Skeletal muscle satellite cell (primary cell): ENCODE data around the gene RBM19.

Source experiments
- H3K27me3 ChIP-seq: 2 replicates; pipeline ENCODE4 v1.7.0; 2013; ENCODE audit warnings: low read length; ENCODE audit not compliant: control insufficient read depth, insufficient read depth
- H3K36me3 ChIP-seq: 2 replicates; pipeline ENCODE4 v1.7.0; 2013; ENCODE audit warnings: mild to moderate bottlenecking, control low read depth, low read length; ENCODE audit not compliant: insufficient read depth
- H3K4me1 ChIP-seq: 2 replicates; pipeline ENCODE4 v1.7.0; 2013; ENCODE audit warnings: low read length; ENCODE audit not compliant: control insufficient read depth, insufficient read depth
- H3K4me2 ChIP-seq: 2 replicates; pipeline ENCODE4 v1.7.0; 2013; ENCODE audit warnings: mild to moderate bottlenecking, low read length
- H3K4me3 ChIP-seq: 2 replicates; pipeline ENCODE4 v1.7.0; 2013; ENCODE audit warnings: low read length
- H3K9ac ChIP-seq: 2 replicates; pipeline ENCODE4 v1.7.0; 2013; ENCODE audit warnings: mild to moderate bottlenecking, low read depth, low read length, moderate library complexity
- H3K9me3 ChIP-seq: replicated peaks from 2 replicates; pipeline ENCODE4 v1.7.0; 2013; ENCODE audit warnings: mild to moderate bottlenecking, control low read depth, low read length

Gene RBM19

GRCh38 chr12:113884392-113884791 is 81.7 kb downstream of the RBM19 start:
- H3K4me2 ChIP-seq, result no peak overlapping the region
- H3K9ac ChIP-seq, result no peak overlapping the region
- no peak overlapping the region for H3K4me3 ChIP-seq
- H3K9me3 ChIP-seq, result no peaks in the 10 kb centered on the region
- H3K4me1 ChIP-seq, result no peaks in the 10 kb centered on the region
- no peaks in the 10 kb centered on the region for H3K27me3 ChIP-seq
- H3K36me3 ChIP-seq, result peaks cover 3% of the 10 kb centered on the region

GRCh38 chr12:113882690-113883089 is 83.4 kb downstream of the RBM19 start:
- H3K27me3 ChIP-seq, result no peaks in the 10 kb centered on the region
- no peaks in the 10 kb centered on the region for H3K4me1 ChIP-seq
- H3K36me3 ChIP-seq, result peaks cover 3% of the 10 kb centered on the region
- no peak overlapping the region for H3K4me2 ChIP-seq
- H3K9ac ChIP-seq, result no peak overlapping the region
- no peaks in the 10 kb centered on the region for H3K9me3 ChIP-seq
- H3K4me3 ChIP-seq, result no peak overlapping the region

- H3K27me3 ChIP-seq, result no peaks in the 10 kb centered on the region
- H3K4me2 ChIP-seq, result no peak overlapping the region
- no peaks in the 10 kb centered on the region for H3K9me3 ChIP-seq
- H3K4me1 ChIP-seq, result no peaks in the 10 kb centered on the region
- H3K9ac ChIP-seq, result no peak overlapping the region
- no peaks in the 10 kb centered on the region for H3K36me3 ChIP-seq
- H3K4me3 ChIP-seq, result no peak overlapping the region
Observed at GRCh38 chr12:113880988-113881962, 84.8 kb downstream of the RBM19 start.

GRCh38 chr12:113880326-113880725 is 85.8 kb downstream of the RBM19 start:
- Histone ChIP-seq H3K4me2 (no peak overlapping the region), H3K9me3 (no peaks in the 10 kb centered on the region), H3K4me3 (no peak overlapping the region), H3K9ac (no peak overlapping the region), H3K4me1 (peaks cover 4% of the 10 kb centered on the region), H3K36me3 (no peaks in the 10 kb centered on the region), H3K27me3 (no peaks in the 10 kb centered on the region)

- no peaks in the 10 kb centered on the region for H3K9me3 ChIP-seq
Observed at GRCh38 chr12:113879658-113880057, 86.5 kb downstream of the RBM19 start.

GRCh38 chr12:113877607-113878006 is 88.5 kb downstream of the RBM19 start:
- Histone ChIP-seq H3K36me3 (no peaks in the 10 kb centered on the region), H3K4me3 (no peak overlapping the region), H3K4me1 (peaks cover 11% of the 10 kb centered on the region), H3K4me2 (no peak overlapping the region), H3K27me3 (no peaks in the 10 kb centered on the region), H3K9ac (no peak overlapping the region), H3K9me3 (no peaks in the 10 kb centered on the region)

More at GRCh38 chr12:113879658-113880057, 86.5 kb downstream of the RBM19 start:
- Histone ChIP-seq H3K9ac (no peak overlapping the region), H3K4me2 (no peak overlapping the region), H3K4me3 (no peak overlapping the region), H3K36me3 (no peaks in the 10 kb centered on the region), H3K27me3 (no peaks in the 10 kb centered on the region), H3K4me1 (peaks cover 11% of the 10 kb centered on the region)

- Histone ChIP-seq H3K4me2 (no peak overlapping the region), H3K36me3 (no peaks in the 10 kb centered on the region), H3K4me3 (no peak overlapping the region), H3K9me3 (no peaks in the 10 kb centered on the region), H3K27me3 (no peaks in the 10 kb centered on the region), H3K4me1 (peaks cover 11% of the 10 kb centered on the region), H3K9ac (no peak overlapping the region)
Observed at GRCh38 chr12:113876160-113876559, 90.0 kb downstream of the RBM19 start.

GRCh38 chr12:113875691-113876090 is 90.4 kb downstream of the RBM19 start:
- peaks cover 11% of the 10 kb centered on the region for H3K4me1 ChIP-seq
- peak overlapping the region; percentile 4 for H3K4me2 ChIP-seq
- H3K27me3 ChIP-seq, result no peaks in the 10 kb centered on the region
- no peaks in the 10 kb centered on the region for H3K9me3 ChIP-seq
- no peaks in the 10 kb centered on the region for H3K36me3 ChIP-seq
- H3K9ac ChIP-seq, result no peak overlapping the region
- no peak overlapping the region for H3K4me3 ChIP-seq

- Histone ChIP-seq H3K9ac (no peak overlapping the region), H3K4me3 (no peak overlapping the region), H3K4me1 (peaks cover 11% of the 10 kb centered on the region), H3K36me3 (no peaks in the 10 kb centered on the region), H3K9me3 (no peaks in the 10 kb centered on the region), H3K27me3 (no peaks in the 10 kb centered on the region), H3K4me2 (peak overlapping the region; percentile 4)
Observed at GRCh38 chr12:113874999-113875561, 91.0 kb downstream of the RBM19 start.

GRCh38 chr12:113874326-113874725 is 91.8 kb downstream of the RBM19 start:
- no peaks in the 10 kb centered on the region for H3K36me3 ChIP-seq
- no peak overlapping the region for H3K4me3 ChIP-seq
- H3K4me2 ChIP-seq, result no peak overlapping the region
- H3K9ac ChIP-seq, result no peak overlapping the region
- peaks cover 11% of the 10 kb centered on the region for H3K4me1 ChIP-seq
- H3K9me3 ChIP-seq, result no peaks in the 10 kb centered on the region
- H3K27me3 ChIP-seq, result no peaks in the 10 kb centered on the region

GRCh38 chr12:113873740-113874139 is 92.4 kb downstream of the RBM19 start:
- peaks cover 11% of the 10 kb centered on the region for H3K4me1 ChIP-seq
- no peaks in the 10 kb centered on the region for H3K27me3 ChIP-seq
- H3K9ac ChIP-seq, result no peak overlapping the region
- H3K4me3 ChIP-seq, result no peak overlapping the region
- no peak overlapping the region for H3K4me2 ChIP-seq
- H3K9me3 ChIP-seq, result no peaks in the 10 kb centered on the region
- H3K36me3 ChIP-seq, result no peaks in the 10 kb centered on the region
